GM06990 (cell line): Measurements from ENCODE around the gene DRD5.
"Not testable (repeated sequence)": the region's sequence is repeated elsewhere in the genome, so short reads cannot be mapped to it uniquely, and the experiment has no call there.

ENCODE experiments used
- DNase-seq: peaks from one replicate; pipeline ENCODE4 v3.0.0-alpha.2; 2011; ENCODE audit not compliant: insufficient read length; ENCODE audit errors: extremely low read depth
- H3K27me3 ChIP-seq: replicated peaks from 2 replicates; pipeline ENCODE4 v1.6.0; 2011; ENCODE audit warnings: low read length; ENCODE audit not compliant: control insufficient read depth, insufficient read depth
- H3K36me3 ChIP-seq: 2 replicates; pipeline ENCODE4 v1.5.1; 2011; ENCODE audit warnings: low read length; ENCODE audit not compliant: control insufficient read depth, insufficient read depth
- H3K4me3 ChIP-seq: replicated peaks from 2 replicates; pipeline ENCODE4 v1.5.1; 2011; ENCODE audit warnings: low read depth, mild to moderate bottlenecking, control low read depth, low read length
- CTCF ChIP-seq: IDR thresholded peaks from 2 replicates; pipeline ENCODE4 v1.5.1; 2011; ENCODE audit warnings: low read length, control low read depth, mild to moderate bottlenecking, inconsistent platforms; ENCODE audit not compliant: insufficient read depth, poor library complexity, severe bottlenecking

Gene DRD5

GRCh38 chr4:9781343-9782135 lies at the start of gene DRD5:
Gene DRD5 (plus strand): TSS chr4:9781634. CDS start chr4:9782030, 396 bp downstream.
- no peak within 1 kb of the TSS for H3K4me3 ChIP-seq
- TF ChIP-seq CTCF = no peak
- no peak for DNase-seq

GRCh38 chr4:9732256-9732655 lies 49.2 kb upstream of the DRD5 start:
- H3K36me3 ChIP-seq, H3K4me3 ChIP-seq, DNase-seq, H3K27me3 ChIP-seq: not testable (repeated sequence)

More at GRCh38 chr4:9781343-9782135, at the start of gene DRD5:
- Histone ChIP-seq H3K36me3 (no peaks in the 10 kb centered on the region), H3K27me3 (no peaks in the 10 kb centered on the region; the same call in 1 of the 2 replicates)

- H3K27me3 ChIP-seq = no peaks in the 10 kb centered on the region
- no peak overlapping the region for H3K4me3 ChIP-seq
- no peak for DNase-seq
- H3K36me3 ChIP-seq = no peaks in the 10 kb centered on the region
- no peak for TF ChIP-seq CTCF
Measured at GRCh38 chr4:9735515-9735914, 45.9 kb upstream of the DRD5 start.

GRCh38 chr4:9737280-9737679 lies 44.2 kb upstream of the DRD5 start:
- not testable (repeated sequence) for H3K27me3 ChIP-seq, H3K4me3 ChIP-seq, DNase-seq, H3K36me3 ChIP-seq

GRCh38 chr4:9743789-9744188 lies 37.6 kb upstream of the DRD5 start:
- DNase-seq, H3K27me3 ChIP-seq, H3K4me3 ChIP-seq, H3K36me3 ChIP-seq: not testable (repeated sequence)

GRCh38 chr4:9745782-9746181 lies 35.7 kb upstream of the DRD5 start:
- no peak overlapping the region for H3K4me3 ChIP-seq
- H3K36me3 ChIP-seq = no peaks in the 10 kb centered on the region
- no peaks in the 10 kb centered on the region; the same call in 1 of the 2 replicates for H3K27me3 ChIP-seq
- TF ChIP-seq CTCF = no peak
- DNase-seq = no peak

GRCh38 chr4:9758641-9759317 lies 22.7 kb upstream of the DRD5 start:
- H3K36me3 ChIP-seq = no peaks in the 10 kb centered on the region

More at GRCh38 chr4:9758641-9759317, 22.7 kb upstream of the DRD5 start:
- H3K27me3 ChIP-seq = no peaks in the 10 kb centered on the region
- no peak overlapping the region for H3K4me3 ChIP-seq
- no peak for TF ChIP-seq CTCF
- no peak for DNase-seq
